ENCODE results near the gene TEX35. TPM values are rescaled to one million over a fixed set of nuclear protein-coding genes. Genes with fewer than 3 reads are reported as not detected.

Gene TEX35
- polyA plus RNA-seq, 3 donors, result not detected

DNA sequence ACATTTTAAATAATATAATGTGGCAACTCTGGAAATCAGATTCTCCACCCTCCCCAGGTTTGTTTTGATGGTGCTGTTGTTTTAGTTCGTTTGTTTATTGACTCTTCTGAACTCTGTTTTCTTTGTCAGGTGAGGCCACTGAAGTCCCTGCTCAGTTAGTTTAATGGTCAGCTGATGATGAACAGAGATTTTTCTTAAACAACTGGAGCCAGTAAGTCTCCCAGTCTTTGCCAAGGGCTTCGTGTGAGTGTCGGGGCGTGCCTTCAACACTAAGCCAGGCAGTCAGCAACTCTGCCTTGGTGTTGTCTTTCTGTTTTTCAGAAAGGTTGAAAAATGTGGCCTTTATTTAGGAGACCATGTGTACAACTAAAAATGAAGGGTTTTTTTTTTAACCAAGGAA, 58.9 kb downstream of the TEX35 start:
- Histone ChIP-seq H4K20me1 (ENCODE audit: insufficient read depth, low read length) (no peaks in the 10 kb centered on the region), H3K9me3 (replicated peaks in 1 of 2; ENCODE audit: control insufficient read depth in 1 of 2, insufficient read depth in 1 of 2, low read length in 2 of 2) (no peaks in the 10 kb centered on the region), H2AFZ (ENCODE audit: insufficient read depth, low read depth, low read length, poor library complexity, severe bottlenecking) (no peak overlapping the region), H3K4me3 (replicated peaks in 1 of 3; ENCODE audit: low read depth in 2 of 3, low read length in 3 of 3) (no peak overlapping the region), H3K27me3 (ENCODE audit: control insufficient read depth in 2 of 2, insufficient read depth in 2 of 2, low read length in 2 of 2) (no peaks in the 10 kb centered on the region), H3K27ac (ENCODE audit: low read depth in 1 of 2, low read length in 2 of 2) (no peak overlapping the region), H3K79me2 (ENCODE audit: insufficient read depth, low read length) (no peaks in the 10 kb centered on the region), H3K4me2 (replicated peaks; ENCODE audit: extremely low read depth, low read length, poor library complexity, severe bottlenecking) (no peak overlapping the region), H3K9ac (ENCODE audit: insufficient read depth, low read length, poor library complexity, severe bottlenecking) (no peak overlapping the region), H3K36me3 (replicated peaks in 1 of 2; ENCODE audit: control insufficient read depth in 1 of 2, insufficient read depth in 2 of 2, low read length in 2 of 2) (no peaks in the 10 kb centered on the region), H3K4me1 (ENCODE audit: control insufficient read depth in 1 of 2, insufficient read depth in 2 of 2, low read length in 2 of 2) (no peaks in the 10 kb centered on the region)
- TF ChIP-seq CTCF (IDR thresholded peaks at IDR 0.05), result no peak
- H3K27ac Mint-ChIP-seq, result no peak overlapping the region
- no peak for DNase-seq
- no peaks in the 10 kb centered on the region for H3K36me3 Mint-ChIP-seq
- no peaks in the 10 kb centered on the region for H3K9me3 Mint-ChIP-seq
- no peak overlapping the region for H3K4me3 Mint-ChIP-seq
- H3K4me1 Mint-ChIP-seq, result no peaks in the 10 kb centered on the region
- 100% methylated on average over 3 of the region's 4 CpGs for WGBS (ENCODE audit: insufficient coverage)
- intact Hi-C loops (cut with micrococcal nuclease), result no loop called here
- H3K27me3 Mint-ChIP-seq (ENCODE audit: low read depth in 3 of 3), result peaks cover 0 to 1% (median 0%) of the 10 kb centered on the region in 3 donors

Small RNA genes lying within 50 kb of the gene (small RNA-seq; reads per million reads assigned to genes)
- not detected for gene RF00017 (ENCODE audit: insufficient read length, low read depth)
- not detected for gene RNA5SP69 (ENCODE audit: insufficient read length, low read depth)

Other genes with a start within 250 kb of the TEX35 start
- not detected for gene CLEC20A, start 16.1 kb upstream of the TEX35 start, polyA plus RNA-seq
- 1 to 10 TPM; 2.0 to 4.2 (median 2.3) TPM for gene RALGPS2, start 212.1 kb downstream of the TEX35 start, polyA plus RNA-seq

Data from CD14-positive monocyte (primary cell).